ENCODE measurements around the gene PNKD. TPM values are rescaled to one million over a fixed set of nuclear protein-coding genes. Genes with fewer than 3 reads are reported as not detected.
A peak's percentile ranks its signal among the peaks of the same experiment; 100 is the strongest.

The PNKD gene
- total and polyA plus RNA-seq, 8 donors, result 17.2 to 89.1 (median 23.0) TPM

- no peak overlapping the region for H3K27ac ChIP-seq
- peaks cover 0 to 9% (median 0%) of the 10 kb centered on the region in 3 donors for H3K4me1 ChIP-seq
- DNase-seq (no peak), ATAC-seq (no peak), FAIRE-seq (no peak)
- no peak overlapping the region for H3K4me3 ChIP-seq
- no peaks in the 10 kb centered on the region for H3K9me3 ChIP-seq
- 94 to 96% methylated on average over 3 of the region's 3 CpGs for WGBS, 2 donors
- no peak for TF ChIP-seq CTCF (IDR thresholded peaks at IDR 0.05)
- no peaks in the 10 kb centered on the region for H3K27me3 ChIP-seq
- intact Hi-C loops (cut with DNase I), result no loop called here
- H3K36me3 ChIP-seq, result no peaks in the 10 kb centered on the region
Measured at GRCh38 chr2:218320704-218321336, 50.5 kb downstream of the PNKD start.

GRCh38 chr2:218322768-218323525 lies 52.6 kb downstream of the PNKD start:
- Histone ChIP-seq H3K9me3 (no peaks in the 10 kb centered on the region), H3K27ac (peak overlapping the region; percentile 60 to 90 (median 74)), H3K4me1 (peaks cover 0 to 9% (median 0%) of the 10 kb centered on the region in 3 donors), H3K27me3 (no peaks in the 10 kb centered on the region), H3K4me3 (peak overlapping the region; percentile 56 to 83 (median 64)), H3K36me3 (no peaks in the 10 kb centered on the region)
- ATAC-seq (peak; percentile 81 to 84 (median 83)), FAIRE-seq (no peak), DNase-seq (peak; percentile 72 to 90 (median 83))
- WGBS, 2 donors, result 1% methylated on average over 52 to 69 of the region's 69 CpGs
- TF ChIP-seq CTCF (IDR thresholded peaks at IDR 0.05), result no peak
- intact Hi-C loops (cut with DNase I), result no loop called here

GRCh38 chr2:218323526-218324472 lies 53.5 kb downstream of the PNKD start:
- ATAC-seq, result peak; percentile 14 to 52 (median 42)
- 11 to 15% methylated on average over 22 to 24 of the region's 24 CpGs for WGBS, 2 donors
- Histone ChIP-seq H3K4me1 (peaks cover 0 to 9% (median 0%) of the 10 kb centered on the region in 3 donors), H3K9me3 (no peaks in the 10 kb centered on the region), H3K27me3 (no peaks in the 10 kb centered on the region), H3K27ac (peak overlapping the region; percentile 60 to 90 (median 74)), H3K4me3 (peak overlapping the region; percentile 56 to 83 (median 64)), H3K36me3 (no peaks in the 10 kb centered on the region)
- DNase-seq, result peak; percentile 32 to 68 (median 50)
- TF ChIP-seq CTCF (IDR thresholded peaks at IDR 0.05), result no peak
- FAIRE-seq, result no peak
- intact Hi-C loops (cut with DNase I), result no loop called here

- no peak for TF ChIP-seq CTCF (IDR thresholded peaks at IDR 0.05)
- H3K9me3 ChIP-seq, result no peaks in the 10 kb centered on the region
- H3K4me1 ChIP-seq, result peaks cover 0 to 9% (median 0%) of the 10 kb centered on the region in 3 donors
- DNase-seq, result no peak
- intact Hi-C loops (cut with DNase I), result no loop called here
- H3K27ac ChIP-seq, result no peak overlapping the region
- no peaks in the 10 kb centered on the region for H3K36me3 ChIP-seq
- no peak overlapping the region for H3K4me3 ChIP-seq
- H3K27me3 ChIP-seq, result no peaks in the 10 kb centered on the region
- ATAC-seq, result no peak
- no peak for FAIRE-seq
- 81 to 91% methylated on average over 4 of the region's 4 CpGs for WGBS, 2 donors
Measured at GRCh38 chr2:218325566-218326160, 55.3 kb downstream of the PNKD start.
